Neural progenitor cell (in vitro differentiated cells): ENCODE results near the gene CELSR1. TPM values are rescaled to one million over a fixed set of nuclear protein-coding genes. Genes with fewer than 3 reads are reported as not detected.

Experiments
- DNase-seq: peaks from one replicate; pipeline ENCODE4 v3.0.0-alpha.2; 2016; ENCODE audit warnings: low spot score
- H2AFZ ChIP-seq: fragments of 200-600 bp; sonication (generic); replicated peaks from 2 replicates; pipeline ENCODE4 v1.6.1; 2016; ENCODE audit warnings: antibody characterized with exemption
- H3F3A ChIP-seq: fragments of 200-600 bp; sonication (generic); 2 replicates; pipeline ENCODE4 v1.6.1; 2016; ENCODE audit warnings: antibody characterized with exemption, low read depth
- H3K27ac ChIP-seq: fragments of 200-600 bp; sonication (generic); 2 replicates; pipeline ENCODE4 v1.5.1; 2016; ENCODE audit warnings: mild to moderate bottlenecking
- H3K27me3 ChIP-seq: fragments of 200-600 bp; sonication (generic); 2 replicates; pipeline ENCODE4 v1.6.1; 2016; ENCODE audit warnings: mild to moderate bottlenecking, moderate library complexity
- H3K36me3 ChIP-seq: fragments of 200-600 bp; sonication (generic); 2 replicates; pipeline ENCODE4 v1.5.1; 2016
- H3K4me1 ChIP-seq: fragments of 200-600 bp; sonication (generic); 2 replicates; pipeline ENCODE4 v1.6.1; 2016; ENCODE audit warnings: mixed run types
- H3K4me2 ChIP-seq: fragments of 200-600 bp; sonication (generic); 2 replicates; pipeline ENCODE4 v1.6.1; 2016
- H3K4me3 ChIP-seq: fragments of 200-600 bp; sonication (generic); 2 replicates; pipeline ENCODE4 v1.5.1; 2016
- H3K79me2 ChIP-seq: fragments of 200-600 bp; sonication (generic); 2 replicates; pipeline ENCODE4 v1.6.1; 2016; ENCODE audit warnings: low read depth
- H3K9ac ChIP-seq: fragments of 200-600 bp; sonication (generic); 2 replicates; pipeline ENCODE4 v1.6.1; 2016
- H3K9me3 ChIP-seq: fragments of 200-600 bp; sonication (generic); 2 replicates; pipeline ENCODE4 v1.5.1; 2016; ENCODE audit warnings: low read depth
- H4K20me1 ChIP-seq: fragments of 200-600 bp; sonication (generic); 2 replicates; pipeline ENCODE4 v1.6.1; 2016; ENCODE audit warnings: low read depth
- H3K27ac Mint-ChIP-seq: 3 replicates; pipeline ENCODE4 v1.8.0; 2021; ENCODE audit warnings: mixed read lengths
- H3K27me3 Mint-ChIP-seq: 2 replicates; pipeline ENCODE4 v1.8.0; 2022; ENCODE audit warnings: low read depth, mild to moderate bottlenecking, inconsistent platforms, moderate library complexity, mixed read lengths; ENCODE audit not compliant: insufficient read depth
- H3K36me3 Mint-ChIP-seq: 3 replicates; pipeline ENCODE4 v1.8.0; 2021; ENCODE audit warnings: mixed read lengths
- H3K4me1 Mint-ChIP-seq: 3 replicates; pipeline ENCODE4 v1.8.0; 2021; ENCODE audit warnings: mixed read lengths
- H3K4me3 Mint-ChIP-seq: 3 replicates; pipeline ENCODE4 v1.8.0; 2021; ENCODE audit warnings: mild to moderate bottlenecking, moderate library complexity, mixed read lengths
- H3K9me3 Mint-ChIP-seq: 3 replicates; pipeline ENCODE4 v1.8.0; 2020; ENCODE audit warnings: mixed read lengths
- CTCF ChIP-seq: fragments of 200-600 bp; sonication (generic); IDR thresholded peaks from 2 replicates; pipeline ENCODE4 v1.5.1; 2017; ENCODE audit warnings: antibody characterized with exemption, mild to moderate bottlenecking
- EZH2 ChIP-seq: fragments of 200-600 bp; sonication (generic); IDR thresholded peaks from 2 replicates; pipeline ENCODE4 v1.6.1; 2017; ENCODE audit warnings: antibody characterized with exemption, mild to moderate bottlenecking, moderate library complexity
- EZH2phosphoT487 ChIP-seq: fragments of 200-600 bp; sonication (generic); IDR thresholded peaks from 2 replicates; pipeline ENCODE4 v1.6.1; 2017; ENCODE audit warnings: antibody characterized with exemption
- total RNA-seq: library from RNA; depleted of rRNA; stranded (reverse); fragments of >200 nt; gene quantifications from 2 replicates; pipeline ENCODE4 v1.2.3, GENCODE V29; 2015; ENCODE audit warnings: low replicate concordance

Gene CELSR1
- total RNA-seq, 1 donor from 2014 or later = 12.3 TPM

GRCh38 chr22:46573781-46574437 is 36.5 kb upstream of the CELSR1 start:
- H3K27me3 Mint-ChIP-seq = peaks cover 3% of the 10 kb centered on the region
- no peak overlapping the region for H3K4me3 Mint-ChIP-seq
- peaks cover 3% of the 10 kb centered on the region for H3K79me2 ChIP-seq
- H4K20me1 ChIP-seq = peaks cover 14% of the 10 kb centered on the region
- no peaks in the 10 kb centered on the region for H3K36me3 Mint-ChIP-seq
- TF ChIP-seq EZH2 = no peak
- no peak for TF ChIP-seq CTCF
- no peak for TF ChIP-seq EZH2phosphoT487
- peaks cover 16% of the 10 kb centered on the region for H3K4me1 Mint-ChIP-seq
- H3K4me2 ChIP-seq = no peak overlapping the region
- H3K27ac ChIP-seq = no peak overlapping the region
- H3K9me3 ChIP-seq = no peaks in the 10 kb centered on the region
- no peaks in the 10 kb centered on the region for H3K36me3 ChIP-seq
- peaks cover 6% of the 10 kb centered on the region for H3K9me3 Mint-ChIP-seq
- peak; percentile 1 for DNase-seq
- H3K4me1 ChIP-seq = peaks cover 6% of the 10 kb centered on the region
- no peak overlapping the region for H2AFZ ChIP-seq
- H3K27me3 ChIP-seq = peaks cover 36% of the 10 kb centered on the region
- H3K9ac ChIP-seq = no peak overlapping the region
- H3K4me3 ChIP-seq = no peak overlapping the region
- peaks cover 11% of the 10 kb centered on the region for H3F3A ChIP-seq
- H3K27ac Mint-ChIP-seq = peak overlapping the region; percentile 78

GRCh38 chr22:46572911-46573780 is 35.7 kb upstream of the CELSR1 start:
- DNase-seq = peak; percentile 1

GRCh38 chr22:46571642-46572250 is 34.3 kb upstream of the CELSR1 start:
- H3K9ac ChIP-seq = no peak overlapping the region
- peaks cover 7% of the 10 kb centered on the region for H3K27me3 Mint-ChIP-seq
- peaks cover 24% of the 10 kb centered on the region for H3K27me3 ChIP-seq
- H3K27ac ChIP-seq = no peak overlapping the region
- no peaks in the 10 kb centered on the region for H3K36me3 Mint-ChIP-seq
- H3K9me3 ChIP-seq = no peaks in the 10 kb centered on the region
- no peak overlapping the region for H3K4me2 ChIP-seq
- H2AFZ ChIP-seq = no peak overlapping the region
- peaks cover 11% of the 10 kb centered on the region for H3K9me3 Mint-ChIP-seq
- peaks cover 6% of the 10 kb centered on the region for H3K4me1 Mint-ChIP-seq
- H4K20me1 ChIP-seq = no peaks in the 10 kb centered on the region
- H3K36me3 ChIP-seq = no peaks in the 10 kb centered on the region
- no peak for DNase-seq
- no peaks in the 10 kb centered on the region for H3K79me2 ChIP-seq
- H3K27ac Mint-ChIP-seq = no peak overlapping the region
- no peak overlapping the region for H3K4me3 Mint-ChIP-seq
- H3K4me1 ChIP-seq = no peaks in the 10 kb centered on the region
- TF ChIP-seq EZH2phosphoT487 (no peak), CTCF (no peak), EZH2 (no peak)
- H3K4me3 ChIP-seq = no peak overlapping the region
- H3F3A ChIP-seq = peaks cover 28% of the 10 kb centered on the region

More at GRCh38 chr22:46572911-46573780, 35.7 kb upstream of the CELSR1 start:
- H3K9me3 Mint-ChIP-seq = peaks cover 7% of the 10 kb centered on the region
- H3K4me3 Mint-ChIP-seq = no peak overlapping the region
- peaks cover 32% of the 10 kb centered on the region for H3K27me3 ChIP-seq
- no peaks in the 10 kb centered on the region for H3K36me3 ChIP-seq
- H3K9me3 ChIP-seq = no peaks in the 10 kb centered on the region
- H3K4me1 Mint-ChIP-seq = peaks cover 8% of the 10 kb centered on the region
- no peak overlapping the region for H3K27ac ChIP-seq
- H3K27me3 Mint-ChIP-seq = peaks cover 3% of the 10 kb centered on the region
- H3F3A ChIP-seq = peaks cover 14% of the 10 kb centered on the region
- no peaks in the 10 kb centered on the region for H3K36me3 Mint-ChIP-seq
- peaks cover 6% of the 10 kb centered on the region for H4K20me1 ChIP-seq
- no peak overlapping the region for H2AFZ ChIP-seq
- no peak overlapping the region for H3K4me3 ChIP-seq
- H3K4me1 ChIP-seq = peaks cover 6% of the 10 kb centered on the region
- no peak overlapping the region for H3K27ac Mint-ChIP-seq
- TF ChIP-seq CTCF = no peak
- TF ChIP-seq EZH2 = no peak
- no peak for TF ChIP-seq EZH2phosphoT487
- no peak overlapping the region for H3K9ac ChIP-seq
- H3K4me2 ChIP-seq = no peak overlapping the region
- no peaks in the 10 kb centered on the region for H3K79me2 ChIP-seq
